Stimulated activated naive CD8-positive, alpha-beta T cell treated with anti-CD3 and anti-CD28 coated beads, Interleukin-15, Interleukin-2, amounts not matched to agents 100 U/mL and 50 U/mL, for 24 hours (primary cell): ENCODE measurements around the gene CLCA4.

Experiments used
- ATAC-seq: fragments of 150-1000 bp; cut with Tn5 transposase; one replicate; pipeline ENCODE4 v1.10.0; 2021
- DNase-seq: peaks from one replicate; pipeline ENCODE4 v3.0.0; 2021

CLCA4 gene

GRCh38 chr1:86616871-86617270, 70.0 kb downstream of the CLCA4 start:
- DNase-seq, result no peak
- ATAC-seq, result peak; percentile 77

- ATAC-seq (no peak), DNase-seq (no peak)
These were observed 71.5 kb downstream of the CLCA4 start for GRCh38 chr1:86618358-86618757.

GRCh38 chr1:86619313-86619712, 72.4 kb downstream of the CLCA4 start:
- DNase-seq (no peak), ATAC-seq (no peak)

GRCh38 chr1:86621286-86621685, 74.4 kb downstream of the CLCA4 start:
- ATAC-seq (no peak), DNase-seq (no peak)
